ENCODE results near the gene USP47. TPM values are rescaled to one million over a fixed set of nuclear protein-coding genes. Genes with fewer than 3 reads are reported as not detected.
A peak's percentile ranks its signal among the peaks of the same experiment; 100 is the strongest.

USP47 gene
- polyA plus RNA-seq, 1 experiment = 15.0 TPM

DNA sequence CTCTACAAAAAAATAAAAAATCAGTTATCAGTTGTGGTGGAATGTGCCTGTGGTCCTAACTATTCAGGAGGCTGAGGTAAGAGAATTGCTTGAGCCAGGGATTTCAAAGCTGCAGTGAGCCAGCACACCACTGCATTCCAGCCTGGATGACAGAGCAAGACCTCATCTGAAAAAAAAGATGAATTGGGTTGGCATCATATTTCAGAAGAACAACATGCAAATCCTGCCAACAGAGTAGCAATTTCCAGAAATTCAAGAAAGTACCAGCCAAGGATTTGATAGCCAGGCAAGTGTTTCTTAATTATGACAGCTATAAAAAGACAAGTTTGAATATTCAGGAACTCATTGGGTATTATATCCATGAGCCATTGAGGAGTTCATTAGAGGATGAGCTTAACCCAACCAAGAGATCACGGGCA lies 75.2 kb downstream of the USP47 start:
- POLR2A ChIA-PET = interaction anchor here (0.6 kb wide), 1 partner anchor 76 kb away, joined by 5 read pairs; no protein-coding TSS in a partner anchor
- TF ChIP-seq, protein P1, sequence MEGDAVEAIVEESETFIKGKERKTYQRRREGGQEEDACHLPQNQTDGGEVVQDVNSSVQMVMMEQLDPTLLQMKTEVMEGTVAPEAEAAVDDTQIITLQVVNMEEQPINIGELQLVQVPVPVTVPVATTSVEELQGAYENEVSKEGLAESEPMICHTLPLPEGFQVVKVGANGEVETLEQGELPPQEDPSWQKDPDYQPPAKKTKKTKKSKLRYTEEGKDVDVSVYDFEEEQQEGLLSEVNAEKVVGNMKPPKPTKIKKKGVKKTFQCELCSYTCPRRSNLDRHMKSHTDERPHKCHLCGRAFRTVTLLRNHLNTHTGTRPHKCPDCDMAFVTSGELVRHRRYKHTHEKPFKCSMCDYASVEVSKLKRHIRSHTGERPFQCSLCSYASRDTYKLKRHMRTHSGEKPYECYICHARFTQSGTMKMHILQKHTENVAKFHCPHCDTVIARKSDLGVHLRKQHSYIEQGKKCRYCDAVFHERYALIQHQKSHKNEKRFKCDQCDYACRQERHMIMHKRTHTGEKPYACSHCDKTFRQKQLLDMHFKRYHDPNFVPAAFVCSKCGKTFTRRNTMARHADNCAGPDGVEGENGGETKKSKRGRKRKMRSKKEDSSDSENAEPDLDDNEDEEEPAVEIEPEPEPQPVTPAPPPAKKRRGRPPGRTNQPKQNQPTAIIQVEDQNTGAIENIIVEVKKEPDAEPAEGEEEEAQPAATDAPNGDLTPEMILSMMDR (IDR thresholded peaks at IDR 0.05; ENCODE audit: insufficient read depth, low read depth, low read length) = no peak
- peak; percentile 35 for DNase-seq (ENCODE audit: low read depth)
- Histone ChIP-seq H3K36me3 (ENCODE audit: control insufficient read depth, insufficient read depth, low read length) (no peaks in the 10 kb centered on the region; the same call in 1 of the 2 replicates), H3K4me3 (ENCODE audit: low read depth, low read length) (no peak overlapping the region), H3K27me3 (ENCODE audit: control insufficient read depth, insufficient read depth, low read length) (no peaks in the 10 kb centered on the region)
- CTCF ChIA-PET = interaction anchor here (1.3 kb wide), 1 partner anchor 127 kb away, joined by 5 read pairs; no protein-coding TSS in a partner anchor

DNA sequence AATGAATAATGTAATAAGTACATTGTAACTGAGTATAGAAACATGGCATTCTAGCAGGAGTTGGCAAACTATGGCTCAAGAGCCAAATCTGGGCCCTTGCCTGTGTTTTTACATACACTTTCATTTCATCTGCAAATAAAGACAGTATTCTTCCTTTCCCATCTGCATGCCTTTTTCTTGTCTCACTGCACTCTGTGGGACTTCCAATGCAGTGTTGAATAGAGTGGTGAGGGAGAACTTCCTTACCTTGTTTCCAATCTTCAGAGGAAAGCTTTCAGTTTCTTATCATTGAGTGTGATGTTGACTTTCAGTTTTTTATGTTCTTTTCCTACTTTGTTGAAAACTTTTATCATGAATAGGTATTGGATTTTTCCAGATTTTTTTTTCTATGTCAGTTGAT lies 82.1 kb downstream of the USP47 start:
- TF ChIP-seq, protein P1 (IDR thresholded peaks at IDR 0.05; ENCODE audit: insufficient read depth, low read depth, low read length) = no peak
- ChIA-PET CTCF (no interaction called here), POLR2A (no interaction called here)
- Histone ChIP-seq H3K4me3 (ENCODE audit: low read depth, low read length) (no peak overlapping the region), H3K36me3 (ENCODE audit: control insufficient read depth, insufficient read depth, low read length) (no peaks in the 10 kb centered on the region; the same call in 1 of the 2 replicates), H3K27me3 (ENCODE audit: control insufficient read depth, insufficient read depth, low read length) (no peaks in the 10 kb centered on the region)
- no peak for DNase-seq (ENCODE audit: low read depth)

DNA sequence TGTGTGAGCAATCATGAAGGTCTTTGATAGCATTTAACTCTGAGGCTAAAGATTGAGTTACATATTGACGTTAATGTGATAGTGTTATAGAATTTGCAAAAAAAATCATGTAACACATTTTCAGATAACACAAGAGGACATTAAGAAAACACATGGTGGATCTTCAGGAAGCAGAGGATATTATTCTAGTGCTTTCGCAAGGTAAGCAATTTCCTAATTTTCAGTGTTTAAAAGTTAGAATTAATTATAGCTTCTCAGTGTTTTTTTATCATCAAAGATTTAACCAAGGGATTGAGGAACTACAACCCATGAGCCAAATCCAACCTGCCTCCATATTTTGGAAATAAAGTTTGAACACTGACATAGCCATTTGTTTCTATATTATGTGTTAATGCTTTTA lies 88.1 kb downstream of the USP47 start:
- no peak for DNase-seq (ENCODE audit: low read depth)
- Histone ChIP-seq H3K27me3 (ENCODE audit: control insufficient read depth, insufficient read depth, low read length) (no peaks in the 10 kb centered on the region), H3K36me3 (ENCODE audit: control insufficient read depth, insufficient read depth, low read length) (0 out of 2 replicates have a peak, but pooled peaks cover 2% of the 10 kb centered on the region), H3K4me3 (ENCODE audit: low read depth, low read length) (no peak overlapping the region)
- TF ChIP-seq, protein P1 (IDR thresholded peaks at IDR 0.05; ENCODE audit: insufficient read depth, low read depth, low read length) = no peak
- POLR2A ChIA-PET = no interaction called here
- CTCF ChIA-PET = interaction anchor here (0.7 to 3.0 kb wide), 3 partner anchors 30 to 115 kb away, joined by 3 to 13 read pairs (median 3); no protein-coding TSS in a partner anchor

DNA sequence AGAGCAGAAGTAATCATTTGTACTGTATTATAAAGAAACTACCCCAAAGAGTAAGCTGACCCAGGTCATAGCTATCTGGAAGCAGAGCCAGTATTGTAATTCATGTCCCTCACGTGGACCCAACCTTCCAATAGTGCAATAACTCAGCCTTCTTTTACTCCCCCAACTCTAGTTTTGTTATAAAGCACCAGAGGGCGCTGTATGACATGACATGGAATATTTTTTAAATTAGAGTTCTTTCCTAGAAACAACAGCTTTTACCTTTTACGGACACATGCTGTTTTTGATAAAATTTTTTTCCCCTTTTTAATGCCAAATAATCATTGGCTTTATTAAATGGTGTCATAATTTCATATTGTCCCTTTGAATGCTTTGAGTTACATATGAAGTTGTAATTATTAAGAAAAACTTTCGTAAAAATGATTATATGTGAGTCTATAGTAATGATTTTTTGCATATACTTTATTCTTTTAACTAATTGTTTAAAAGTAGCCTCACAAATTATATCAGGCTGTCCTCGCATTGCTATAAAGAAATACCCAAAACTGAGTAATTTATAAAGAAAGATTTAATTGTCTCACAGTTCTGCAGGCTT lies 89.8 kb downstream of the USP47 start:
- H3K36me3 ChIP-seq (ENCODE audit: control insufficient read depth, insufficient read depth, low read length) = 0 out of 2 replicates have a peak, but pooled peaks cover 2% of the 10 kb centered on the region
- H3K27me3 ChIP-seq (ENCODE audit: control insufficient read depth, insufficient read depth, low read length) = no peaks in the 10 kb centered on the region
- ChIA-PET CTCF (interaction anchor here (0.6 to 2.6 kb wide), 20 partner anchors 10 to 1030 kb away, joined by 3 to 41 read pairs (median 4); no protein-coding TSS in a partner anchor), POLR2A (no interaction called here)
- DNase-seq (ENCODE audit: low read depth) = no peak
- H3K4me3 ChIP-seq (ENCODE audit: low read depth, low read length) = no peak overlapping the region
- TF ChIP-seq, protein P1 (IDR thresholded peaks at IDR 0.05; ENCODE audit: insufficient read depth, low read depth, low read length) = peak; percentile 60

DNA sequence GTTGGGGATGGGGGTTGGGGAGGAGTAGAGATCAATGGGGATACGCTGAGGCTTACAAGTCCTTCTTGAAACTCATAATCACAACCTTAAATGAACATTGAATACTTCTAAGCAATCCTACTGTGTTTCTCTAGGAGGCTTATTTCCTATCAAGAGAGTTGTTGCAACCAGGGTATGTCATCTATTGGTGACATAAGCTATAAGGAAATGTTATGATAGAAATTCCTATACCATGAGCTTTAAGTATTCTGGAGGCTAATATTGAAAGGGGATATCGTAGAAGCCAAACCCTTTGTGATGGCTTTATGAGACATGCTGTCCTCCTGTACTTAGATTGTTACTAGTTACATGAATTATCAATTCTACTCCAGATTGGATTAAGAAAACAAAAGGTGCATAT lies 93.8 kb downstream of the USP47 start:
- TF ChIP-seq, protein P1 (IDR thresholded peaks at IDR 0.05; ENCODE audit: insufficient read depth, low read depth, low read length) = no peak
- POLR2A ChIA-PET = no interaction called here
- Histone ChIP-seq H3K27me3 (ENCODE audit: control insufficient read depth, insufficient read depth, low read length) (no peaks in the 10 kb centered on the region), H3K36me3 (ENCODE audit: control insufficient read depth, insufficient read depth, low read length) (no peaks in the 10 kb centered on the region), H3K4me3 (ENCODE audit: low read depth, low read length) (no peak overlapping the region)
- CTCF ChIA-PET = interaction anchor here (1.7 kb wide), 1 partner anchor 108 kb away, joined by 4 read pairs; no protein-coding TSS in a partner anchor
- no peak for DNase-seq (ENCODE audit: low read depth)

All from BJ (cell line).